A673 (cell line): ENCODE measurements around the gene CNIH3.

Source experiments
- EZH2 ChIP-seq: fragments of 200-600 bp; sonication (generic); IDR thresholded peaks from 2 replicates; pipeline ENCODE4 v1.6.1; 2017; ENCODE audit warnings: borderline replicate concordance, low read depth, mild to moderate bottlenecking, mixed read lengths, antibody characterized with exemption, low read length; ENCODE audit not compliant: poor library complexity, severe bottlenecking
- TF ChIP-seq, protein P1 (sequence below): fragments of 300-800, 200-600 bp; sonication (generic); conservative IDR thresholded peaks from 2 replicates; pipeline ENCODE4 v1.5.1; 2017; ENCODE audit warnings: low read depth, mild to moderate bottlenecking, antibody characterized with exemption, low read length, moderate library complexity, mixed read lengths

DNA sequence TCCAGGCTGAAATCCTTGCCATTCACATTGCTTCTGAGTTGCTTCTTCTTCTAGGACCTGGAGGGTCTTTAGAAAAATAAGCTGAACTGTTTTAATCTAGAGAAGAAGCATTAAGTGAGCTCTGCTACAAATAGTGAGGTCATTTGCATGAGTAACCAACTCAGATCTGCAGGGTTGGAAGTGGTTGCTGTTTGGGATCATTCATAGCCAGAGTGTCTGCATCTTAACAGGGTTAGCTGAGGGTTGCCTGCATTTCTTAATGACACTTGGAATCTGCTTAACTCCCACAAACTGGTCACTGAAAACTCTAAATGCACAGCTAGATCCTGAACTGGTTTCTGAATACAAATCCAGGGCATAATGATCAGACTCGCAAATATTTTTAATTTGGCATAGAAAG, 9.9 kb downstream of the CNIH3 start:
- TF ChIP-seq EZH2 = no peak
- TF ChIP-seq, protein P1, sequence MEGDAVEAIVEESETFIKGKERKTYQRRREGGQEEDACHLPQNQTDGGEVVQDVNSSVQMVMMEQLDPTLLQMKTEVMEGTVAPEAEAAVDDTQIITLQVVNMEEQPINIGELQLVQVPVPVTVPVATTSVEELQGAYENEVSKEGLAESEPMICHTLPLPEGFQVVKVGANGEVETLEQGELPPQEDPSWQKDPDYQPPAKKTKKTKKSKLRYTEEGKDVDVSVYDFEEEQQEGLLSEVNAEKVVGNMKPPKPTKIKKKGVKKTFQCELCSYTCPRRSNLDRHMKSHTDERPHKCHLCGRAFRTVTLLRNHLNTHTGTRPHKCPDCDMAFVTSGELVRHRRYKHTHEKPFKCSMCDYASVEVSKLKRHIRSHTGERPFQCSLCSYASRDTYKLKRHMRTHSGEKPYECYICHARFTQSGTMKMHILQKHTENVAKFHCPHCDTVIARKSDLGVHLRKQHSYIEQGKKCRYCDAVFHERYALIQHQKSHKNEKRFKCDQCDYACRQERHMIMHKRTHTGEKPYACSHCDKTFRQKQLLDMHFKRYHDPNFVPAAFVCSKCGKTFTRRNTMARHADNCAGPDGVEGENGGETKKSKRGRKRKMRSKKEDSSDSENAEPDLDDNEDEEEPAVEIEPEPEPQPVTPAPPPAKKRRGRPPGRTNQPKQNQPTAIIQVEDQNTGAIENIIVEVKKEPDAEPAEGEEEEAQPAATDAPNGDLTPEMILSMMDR = no peak
